Erythroblast (primary cell): ENCODE data around the gene CDK5R1.

Experiments used
- GATA1 ChIP-seq: IDR thresholded peaks from 2 replicates; pipeline ENCODE4 v1.6.1; 2011; ENCODE audit warnings: low read depth, mild to moderate bottlenecking, control low read depth, low read length, moderate library complexity
- POLR2A ChIP-seq: IDR thresholded peaks from 2 replicates; pipeline ENCODE4 v1.6.1; 2011; ENCODE audit warnings: mild to moderate bottlenecking, low read length

DNA sequence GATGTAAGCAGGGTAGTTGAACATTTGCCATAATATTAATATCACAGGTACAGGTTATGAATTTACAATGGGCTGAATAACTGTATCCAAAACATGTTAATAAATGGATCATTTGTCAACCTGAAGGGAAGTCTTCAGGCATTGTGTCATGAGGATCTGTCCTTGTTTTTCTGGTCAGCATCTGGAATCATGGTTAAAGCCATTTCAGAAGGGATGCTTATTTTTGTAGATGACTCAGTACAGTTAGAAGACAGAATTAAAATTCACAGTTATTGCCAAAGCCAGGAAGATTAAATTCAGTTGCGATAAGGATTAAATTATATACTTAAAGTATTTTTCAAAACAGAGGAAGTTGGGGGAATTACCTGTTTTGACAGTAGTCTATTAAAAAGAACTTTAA is 34.5 kb upstream of the CDK5R1 start:
- TF ChIP-seq POLR2A (no peak), GATA1 (no peak)
